Neuronal stem cell (in vitro differentiated cells): ENCODE data around the gene ADGRA1.

Experiments used
- DNase-seq: peaks from one replicate; pipeline ENCODE4 v3.0.0-alpha.2; 2013; ENCODE audit warnings: low spot score
- H2AFZ ChIP-seq: one replicate; pipeline ENCODE4 v1.6.1; 2013; ENCODE audit warnings: mild to moderate bottlenecking, low read length, inconsistent platforms
- H2AK5ac ChIP-seq: 2 replicates; pipeline ENCODE4 v1.6.1; 2013; ENCODE audit warnings: low read depth, mild to moderate bottlenecking, inconsistent platforms, low read length, moderate library complexity, mixed read lengths
- H2BK120ac ChIP-seq: 2 replicates; pipeline ENCODE4 v1.6.1; 2013; ENCODE audit warnings: low read depth, mild to moderate bottlenecking, inconsistent platforms, low read length, moderate library complexity, mixed read lengths
- H2BK12ac ChIP-seq: one replicate; pipeline ENCODE4 v1.6.1; 2013; ENCODE audit warnings: low read length, inconsistent platforms
- H2BK15ac ChIP-seq: 2 replicates; pipeline ENCODE4 v1.6.1; 2013; ENCODE audit warnings: mild to moderate bottlenecking, low read length, inconsistent platforms, mixed read lengths
- H2BK5ac ChIP-seq: one replicate; pipeline ENCODE4 v1.6.1; 2013; ENCODE audit warnings: inconsistent platforms, mild to moderate bottlenecking, low read length, moderate library complexity
- H3K14ac ChIP-seq: one replicate; pipeline ENCODE4 v1.6.1; 2013; ENCODE audit warnings: low read length, inconsistent platforms
- H3K18ac ChIP-seq: 2 replicates; pipeline ENCODE4 v1.6.1; 2013; ENCODE audit warnings: low read length, inconsistent platforms
- H3K23ac ChIP-seq: 2 replicates; pipeline ENCODE4 v1.6.1; 2013; ENCODE audit warnings: low read depth, mild to moderate bottlenecking, mixed read lengths, low read length, inconsistent platforms; ENCODE audit not compliant: poor library complexity
- H3K27ac ChIP-seq: replicated peaks from 3 replicates; pipeline ENCODE4 v1.5.1; 2013; ENCODE audit warnings: low read length, inconsistent platforms
- H3K27me3 ChIP-seq, 3 experiments: 2 replicates each; pipeline ENCODE4 v1.6.1; 2013; ENCODE audit warnings: low read length in 3 of 3, mild to moderate bottlenecking in 2 of 3, inconsistent platforms in 1 of 3, low read depth in 1 of 3, mixed read lengths in 1 of 3, moderate library complexity in 1 of 3; ENCODE audit not compliant: control insufficient read depth in 3 of 3, insufficient read depth in 3 of 3
- H3K36me3 ChIP-seq, 2 donors: replicated peaks in 1 of 2; 2 replicates each; pipeline ENCODE4 v1.6.1; 2013; ENCODE audit warnings: low read length in 2 of 2; ENCODE audit not compliant: control insufficient read depth in 2 of 2, insufficient read depth in 2 of 2
- H3K4ac ChIP-seq: 2 replicates; pipeline ENCODE4 v1.6.1; 2013; ENCODE audit warnings: inconsistent platforms, mild to moderate bottlenecking, low read length, moderate library complexity
- H3K4me1 ChIP-seq, 2 donors: 1 replicate in 1 of 2; 2 replicates in 1 of 2; pipeline ENCODE4 v1.6.1; 2013; ENCODE audit warnings: low read length in 2 of 2, low read depth in 1 of 2; ENCODE audit not compliant: control insufficient read depth in 2 of 2, insufficient read depth in 1 of 2
- H3K4me2 ChIP-seq: one replicate; pipeline ENCODE4 v1.6.1; 2013; ENCODE audit warnings: mild to moderate bottlenecking, low read length, inconsistent platforms; ENCODE audit not compliant: insufficient read depth, poor library complexity, severe bottlenecking
- H3K4me3 ChIP-seq, 2 donors: 2 replicates each; pipeline ENCODE4 v1.5.1; 2013; ENCODE audit warnings: low read length in 2 of 2, mild to moderate bottlenecking in 2 of 2, inconsistent platforms in 1 of 2, moderate library complexity in 1 of 2
- H3K79me1 ChIP-seq: one replicate; pipeline ENCODE4 v1.6.1; 2013; ENCODE audit warnings: low read depth, mild to moderate bottlenecking, inconsistent platforms, low read length, moderate library complexity
- H3K9ac ChIP-seq: one replicate; pipeline ENCODE4 v1.6.1; 2013; ENCODE audit warnings: mild to moderate bottlenecking, low read depth, low read length, inconsistent platforms; ENCODE audit not compliant: poor library complexity
- H3K9me3 ChIP-seq, 2 donors: replicated peaks in 1 of 2; 2 replicates each; pipeline versions ENCODE3 to v1.6.1; 2013; ENCODE audit warnings: low read length in 2 of 2, mild to moderate bottlenecking in 2 of 2, inconsistent platforms in 1 of 2, low read depth in 1 of 2, mixed read lengths in 1 of 2, moderate library complexity in 1 of 2; ENCODE audit not compliant: control insufficient read depth in 2 of 2, insufficient read depth in 1 of 2
- H4K8ac ChIP-seq: one replicate; pipeline ENCODE4 v1.6.1; 2013; ENCODE audit warnings: low read depth, mild to moderate bottlenecking, inconsistent platforms, low read length, moderate library complexity
- H4K91ac ChIP-seq: one replicate; pipeline ENCODE4 v1.6.1; 2013; ENCODE audit warnings: low read length, low read depth, mild to moderate bottlenecking, inconsistent platforms; ENCODE audit not compliant: poor library complexity
- WGBS, 2 donors: extraction: QIAGEN DNeasy Blood & Tissue Kit; methylation state at CpG; one replicate each; pipeline ENCODE4 v1.1.7; 2013; ENCODE audit warnings: missing lambda C conversion rate in 2 of 2, mixed read lengths in 1 of 2; ENCODE audit not compliant: insufficient read length in 2 of 2, insufficient replicate concordance in 1 of 2; ENCODE audit errors: extremely low coverage in 2 of 2; 5-methylcytosine and 5-hydroxymethylcytosine counted together

ADGRA1 gene

GRCh38 chr10:133162178-133162909 is 74.6 kb downstream of the ADGRA1 start:
- Histone ChIP-seq H3K4ac (peak overlapping the region; percentile 76), H2BK15ac (no peak overlapping the region), H2BK5ac (peak overlapping the region; percentile 60), H2AFZ (no peak overlapping the region), H3K27ac (no peak overlapping the region), H3K4me3 (no peak overlapping the region), H3K23ac (peak overlapping the region; percentile 75), H3K27me3 (peaks cover 0 to 2% (median 0%) of the 10 kb centered on the region in 3 experiments), H3K4me2 (no peak overlapping the region), H3K14ac (no peak overlapping the region), H3K9me3 (peaks cover 0 to 2% of the 10 kb centered on the region in 2 donors), H2BK120ac (no peak overlapping the region), H2BK12ac (no peak overlapping the region), H3K9ac (no peak overlapping the region), H3K36me3 (peaks cover 0 to 6% of the 10 kb centered on the region in 2 donors), H3K4me1 (peaks cover 17% of the 10 kb centered on the region in 2 donors), H4K91ac (no peak overlapping the region), H4K8ac (no peak overlapping the region), H3K79me1 (peaks cover 8% of the 10 kb centered on the region), H3K18ac (peak overlapping the region; percentile 31), H2AK5ac (peak overlapping the region; percentile 41)
- no peak for DNase-seq
- WGBS, 2 donors: no CpG with 5 or more reads among the region's 22 CpGs

DNA sequence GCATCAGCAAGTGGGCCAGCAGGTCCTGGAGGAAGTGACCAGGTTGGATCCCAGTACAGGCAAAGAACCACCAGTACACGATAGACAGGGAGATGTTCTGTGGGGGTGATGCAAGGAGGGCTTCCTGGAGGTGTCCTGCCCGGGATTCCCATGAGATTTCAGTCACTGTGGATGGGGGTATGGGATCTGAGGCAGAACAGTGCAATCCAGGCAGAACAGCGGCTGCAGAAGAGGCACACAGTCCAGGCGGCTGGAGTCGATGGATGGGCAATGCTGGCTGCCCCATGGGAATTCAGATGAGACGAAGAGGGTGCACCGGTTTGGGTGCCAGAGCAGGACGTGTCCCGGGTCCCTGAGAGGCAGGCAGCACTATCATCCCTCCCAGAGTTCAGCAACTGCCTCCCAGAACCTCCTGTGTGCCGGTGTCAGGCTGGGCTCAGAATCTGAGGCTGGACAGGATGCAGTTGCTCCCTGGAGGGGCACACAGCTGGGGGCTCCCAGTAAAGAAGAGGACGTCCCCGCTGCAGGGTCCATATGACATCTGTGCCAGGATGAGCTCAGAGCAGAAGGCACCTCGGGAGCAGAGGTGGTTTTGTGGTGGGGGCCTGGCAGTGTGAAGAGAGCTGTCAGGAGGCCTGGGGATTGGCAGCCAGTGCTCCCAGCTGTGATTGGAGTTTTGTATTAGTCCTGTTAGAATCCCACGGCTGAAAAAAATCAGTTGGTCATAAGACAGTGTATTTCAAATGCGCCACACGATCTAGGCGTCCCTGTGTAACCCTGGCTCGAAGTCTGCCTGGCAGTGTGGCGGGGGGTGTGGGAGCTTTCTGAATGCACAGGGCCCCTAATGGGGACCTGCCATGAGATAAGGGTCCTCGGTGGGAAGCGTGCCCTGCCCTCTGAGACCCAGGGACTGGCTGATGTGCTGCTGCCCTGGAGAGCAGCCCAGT is 75.5 kb downstream of the ADGRA1 start:
- H3K36me3 ChIP-seq: peaks cover 0 to 6% of the 10 kb centered on the region in 2 donors
- peak overlapping the region; percentile 41 for H2AK5ac ChIP-seq
- H4K91ac ChIP-seq: no peak overlapping the region
- DNase-seq: no peak
- H3K9ac ChIP-seq: no peak overlapping the region
- no peak overlapping the region for H3K4ac ChIP-seq
- H2BK12ac ChIP-seq: no peak overlapping the region
- no peak overlapping the region for H2AFZ ChIP-seq
- H3K27ac ChIP-seq: no peak overlapping the region
- no peak overlapping the region for H3K18ac ChIP-seq
- peaks cover 0 to 2% of the 10 kb centered on the region in 2 donors for H3K9me3 ChIP-seq
- peaks cover 8% of the 10 kb centered on the region for H3K79me1 ChIP-seq
- H3K27me3 ChIP-seq: peaks cover 0 to 2% (median 0%) of the 10 kb centered on the region in 3 experiments
- H4K8ac ChIP-seq: no peak overlapping the region
- no peak overlapping the region for H2BK15ac ChIP-seq
- no peak overlapping the region for H2BK120ac ChIP-seq
- H2BK5ac ChIP-seq: peak overlapping the region; percentile 60
- no peak overlapping the region for H3K4me2 ChIP-seq
- H3K4me1 ChIP-seq: peaks cover 17% of the 10 kb centered on the region in 2 donors
- no peak overlapping the region for H3K23ac ChIP-seq
- WGBS, 2 donors: no CpG with 5 or more reads among the region's 21 CpGs
- no peak overlapping the region for H3K14ac ChIP-seq
- no peak overlapping the region for H3K4me3 ChIP-seq

- H3K14ac ChIP-seq: peak overlapping the region; percentile 56
- H3K4me3 ChIP-seq: no peak overlapping the region
- peak overlapping the region; percentile 46 for H2AK5ac ChIP-seq
- no peak overlapping the region for H3K27ac ChIP-seq
- H4K8ac ChIP-seq: peak overlapping the region; percentile 82
- peaks cover 15 to 17% of the 10 kb centered on the region in 2 donors for H3K4me1 ChIP-seq
- H2BK12ac ChIP-seq: peak overlapping the region; percentile 58
- peak overlapping the region; percentile 71 for H3K18ac ChIP-seq
- H3K23ac ChIP-seq: no peak overlapping the region
- H3K4ac ChIP-seq: no peak overlapping the region
- H2BK120ac ChIP-seq: no peak overlapping the region
- no peak for DNase-seq
- WGBS, 2 donors: no CpG with 5 or more reads among the region's 31 CpGs
- H3K79me1 ChIP-seq: peaks cover 8% of the 10 kb centered on the region
- H4K91ac ChIP-seq: no peak overlapping the region
- H3K9me3 ChIP-seq: peaks cover 0 to 2% of the 10 kb centered on the region in 2 donors
- peaks cover 0 to 2% (median 0%) of the 10 kb centered on the region in 3 experiments for H3K27me3 ChIP-seq
- no peak overlapping the region for H2AFZ ChIP-seq
- no peak overlapping the region for H3K4me2 ChIP-seq
- H2BK15ac ChIP-seq: peak overlapping the region; percentile 10
- H2BK5ac ChIP-seq: no peak overlapping the region
- peak overlapping the region; percentile 44 for H3K9ac ChIP-seq
- peaks cover 0 to 6% of the 10 kb centered on the region in 2 donors for H3K36me3 ChIP-seq
Observed at GRCh38 chr10:133163889-133164815, 76.4 kb downstream of the ADGRA1 start.
